Activated CD4-positive, alpha-beta T cell treated with anti-CD3 and anti-CD28 coated beads, Interleukin-2, Interleukin-6, amounts not matched to agents 100 ng/mL and 50 ng/mL, durations not matched to agents 16 hours and 8 hours (primary cell): ENCODE results near the gene TBC1D3B.
A peak's percentile ranks its signal among the peaks of the same experiment; 100 is the strongest.
"Not testable (repeated sequence)": the region's sequence is repeated elsewhere in the genome, so short reads cannot be mapped to it uniquely, and the experiment has no call there.

ENCODE experiments used
- DNase-seq: peaks from one replicate; pipeline ENCODE4 v3.0.0-alpha.2; 2020

Gene TBC1D3B

GRCh38 chr17:36198831-36199465 lies 22.5 kb upstream of the TBC1D3B start:
- DNase-seq: peak; percentile 70

- no peak for DNase-seq
These were observed 20.9 kb upstream of the TBC1D3B start for GRCh38 chr17:36197387-36197703.

DNA sequence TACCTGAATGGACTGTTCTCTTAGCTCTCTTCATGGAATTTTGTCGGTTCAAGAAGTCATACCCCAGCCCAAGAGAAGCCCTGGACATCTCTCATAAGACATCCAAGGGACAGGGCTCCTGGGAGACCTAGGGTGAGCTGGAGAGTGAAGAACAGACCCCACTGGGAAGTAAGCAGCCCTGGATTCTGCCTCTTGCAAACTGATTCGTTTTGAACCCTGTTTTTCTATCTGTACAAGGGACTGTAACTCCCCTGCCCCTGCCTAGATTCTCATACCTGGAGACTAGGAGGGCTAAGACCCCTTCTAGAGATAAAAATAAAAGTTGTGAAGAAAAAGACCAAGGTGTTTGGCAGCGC lies 19.7 kb upstream of the TBC1D3B start:
- no peak for DNase-seq

GRCh38 chr17:36195434-36196130 lies 19.1 kb upstream of the TBC1D3B start:
- no peak for DNase-seq

DNA sequence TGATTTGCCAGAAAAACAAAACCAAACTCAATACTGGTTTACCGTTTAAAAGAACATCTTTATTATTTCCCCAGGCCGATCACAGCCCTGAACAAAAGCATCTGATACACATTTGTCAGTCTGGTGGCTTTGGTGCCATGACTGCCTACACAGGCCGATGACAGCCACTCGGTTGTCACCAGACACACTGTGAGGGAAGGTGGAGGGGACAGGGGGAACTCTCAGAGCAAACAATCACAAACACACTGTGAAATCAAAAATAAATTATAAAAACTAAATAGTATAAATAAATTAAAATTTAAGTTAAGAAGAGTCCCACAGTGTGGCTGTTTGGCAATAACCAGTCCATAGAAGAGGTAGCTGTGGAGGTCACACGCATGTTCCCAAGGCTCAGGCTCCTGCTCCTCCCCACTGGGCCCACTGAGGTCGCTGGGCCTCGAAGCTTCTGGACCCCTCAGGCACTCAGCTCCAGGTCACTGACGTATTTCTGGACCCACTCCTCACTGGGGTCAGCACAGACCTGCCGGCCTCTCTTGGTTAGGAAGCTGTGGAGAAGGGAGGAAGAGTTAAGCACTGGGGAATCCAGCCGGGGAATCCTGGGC lies 18.5 kb upstream of the TBC1D3B start:
- not testable (repeated sequence) for DNase-seq

DNA sequence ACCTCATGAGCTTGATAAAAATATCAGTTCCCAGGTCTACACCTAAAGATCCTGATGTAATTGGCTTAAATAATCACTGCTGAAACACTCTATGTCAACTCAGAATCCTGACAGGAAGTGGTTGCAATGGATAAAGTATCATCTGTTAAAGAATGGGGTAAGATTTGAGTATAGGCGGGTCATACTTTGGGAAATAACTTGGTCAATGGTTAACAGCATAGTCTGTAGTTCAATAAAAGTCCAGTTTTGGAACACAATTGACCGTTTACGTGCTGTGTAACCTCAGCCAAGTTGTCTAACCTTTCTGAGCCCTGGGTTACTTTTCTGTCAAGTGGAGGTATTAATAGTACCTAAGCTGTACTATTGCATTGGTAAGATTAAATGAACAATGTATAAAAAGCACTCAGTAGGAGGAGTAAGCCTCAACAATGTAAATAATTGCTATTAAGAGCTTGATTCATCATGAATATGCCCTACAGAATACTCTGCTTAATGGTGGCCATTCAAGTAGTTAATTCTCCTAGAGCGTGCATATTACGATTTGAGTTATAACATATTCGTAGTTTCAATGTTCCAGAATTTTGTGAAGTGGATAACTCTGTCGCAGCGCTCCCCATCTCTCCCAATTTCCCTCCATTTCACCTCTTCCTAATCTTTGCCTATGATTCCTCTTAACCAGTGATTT lies 17.9 kb upstream of the TBC1D3B start:
- not testable (repeated sequence) for DNase-seq

- no peak for DNase-seq
These were observed 16.9 kb upstream of the TBC1D3B start for GRCh38 chr17:36193216-36193775.

DNA sequence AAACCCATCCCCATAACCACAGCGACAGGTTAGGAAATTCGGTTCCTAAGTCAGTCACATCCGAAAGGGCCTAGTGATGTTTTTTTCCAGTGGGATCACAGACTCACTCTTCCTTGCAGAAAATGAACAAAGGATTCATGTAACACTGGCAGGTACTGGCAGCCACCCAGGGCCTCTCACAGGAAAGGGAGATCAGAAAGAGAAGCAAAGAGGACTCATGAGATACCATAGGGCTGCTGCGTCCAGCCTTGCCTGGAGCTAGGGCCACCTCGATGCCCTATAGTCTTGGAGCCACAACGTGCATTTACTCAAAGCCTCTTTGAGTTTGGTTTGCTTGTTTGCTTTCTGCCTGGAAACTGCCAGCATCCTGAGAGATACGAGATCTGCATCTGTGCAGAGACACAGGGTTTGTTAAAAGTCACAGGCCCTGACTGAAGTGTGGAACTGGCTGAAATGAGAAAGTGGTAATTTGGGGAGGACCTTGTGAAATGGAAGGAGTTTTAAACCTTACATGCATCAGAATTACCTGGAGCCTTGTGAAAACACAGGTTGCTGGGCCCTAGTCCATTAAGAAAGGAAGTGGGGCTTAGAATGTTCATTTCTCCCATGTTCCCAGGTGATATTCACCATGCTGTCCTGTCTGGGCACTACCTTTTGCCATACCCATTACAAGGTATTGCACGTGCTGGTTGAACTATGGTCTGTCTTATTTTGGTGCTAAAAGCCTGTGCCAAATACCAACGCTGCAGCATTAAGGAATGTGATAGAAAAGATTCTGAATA lies 14.3 kb upstream of the TBC1D3B start:
- DNase-seq: not testable (repeated sequence)

- not testable (repeated sequence) for DNase-seq
These were observed 13.6 kb upstream of the TBC1D3B start for GRCh38 chr17:36189993-36190392.

GRCh38 chr17:36188891-36189306 lies 12.5 kb upstream of the TBC1D3B start:
- DNase-seq: peak; percentile 74

- DNase-seq: not testable (repeated sequence)
These were observed 11.7 kb upstream of the TBC1D3B start for GRCh38 chr17:36187943-36188665.

DNA sequence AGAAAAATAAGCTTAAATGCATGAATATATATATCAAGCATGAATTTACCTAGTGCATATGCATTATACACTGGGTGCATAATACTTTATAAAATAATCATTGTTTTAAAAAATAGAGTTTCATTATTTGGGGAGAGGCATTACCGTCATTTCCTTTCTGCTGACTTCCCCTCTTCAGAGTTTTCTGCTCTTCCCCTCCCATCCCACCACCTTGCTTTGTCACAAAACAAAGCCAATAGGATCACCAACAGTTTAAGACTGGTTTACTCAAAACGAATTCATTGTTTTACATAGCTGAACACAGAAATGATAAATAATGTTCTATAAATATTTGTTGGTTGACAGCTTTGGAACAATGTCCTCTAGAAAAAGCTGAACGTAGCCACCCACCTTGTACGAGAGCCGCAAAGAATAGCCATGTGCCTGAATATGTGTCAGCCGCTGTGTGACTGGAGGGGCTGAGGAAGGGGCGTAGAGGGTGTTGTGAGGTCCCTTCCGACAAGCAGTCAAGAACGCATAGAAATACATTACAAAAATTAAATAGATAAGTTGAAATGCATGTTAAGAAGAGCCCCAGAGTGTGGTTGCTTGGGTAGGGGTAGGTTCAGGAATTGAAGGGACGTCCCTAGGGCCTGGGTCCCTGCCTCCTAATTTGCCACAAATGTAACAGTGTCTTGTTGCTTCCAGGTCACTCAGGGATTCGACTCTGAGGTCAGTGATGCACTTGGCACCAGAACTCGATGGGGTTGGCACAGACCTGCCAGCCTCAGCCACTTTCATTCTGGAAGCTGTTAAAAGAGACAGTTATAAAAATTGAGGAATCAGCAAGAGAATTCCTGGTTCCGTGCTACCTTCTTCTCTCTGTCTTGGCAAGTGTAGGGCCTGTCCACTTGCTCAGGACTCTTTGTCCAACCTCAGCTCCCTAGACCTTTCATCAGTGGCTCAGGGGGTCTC lies 10.7 kb upstream of the TBC1D3B start:
- DNase-seq: not testable (repeated sequence)

- DNase-seq: no peak
These were observed 9.0 kb upstream of the TBC1D3B start for GRCh38 chr17:36185416-36185815.

GRCh38 chr17:36184023-36184765 lies 7.8 kb upstream of the TBC1D3B start:
- no peak for DNase-seq

DNA sequence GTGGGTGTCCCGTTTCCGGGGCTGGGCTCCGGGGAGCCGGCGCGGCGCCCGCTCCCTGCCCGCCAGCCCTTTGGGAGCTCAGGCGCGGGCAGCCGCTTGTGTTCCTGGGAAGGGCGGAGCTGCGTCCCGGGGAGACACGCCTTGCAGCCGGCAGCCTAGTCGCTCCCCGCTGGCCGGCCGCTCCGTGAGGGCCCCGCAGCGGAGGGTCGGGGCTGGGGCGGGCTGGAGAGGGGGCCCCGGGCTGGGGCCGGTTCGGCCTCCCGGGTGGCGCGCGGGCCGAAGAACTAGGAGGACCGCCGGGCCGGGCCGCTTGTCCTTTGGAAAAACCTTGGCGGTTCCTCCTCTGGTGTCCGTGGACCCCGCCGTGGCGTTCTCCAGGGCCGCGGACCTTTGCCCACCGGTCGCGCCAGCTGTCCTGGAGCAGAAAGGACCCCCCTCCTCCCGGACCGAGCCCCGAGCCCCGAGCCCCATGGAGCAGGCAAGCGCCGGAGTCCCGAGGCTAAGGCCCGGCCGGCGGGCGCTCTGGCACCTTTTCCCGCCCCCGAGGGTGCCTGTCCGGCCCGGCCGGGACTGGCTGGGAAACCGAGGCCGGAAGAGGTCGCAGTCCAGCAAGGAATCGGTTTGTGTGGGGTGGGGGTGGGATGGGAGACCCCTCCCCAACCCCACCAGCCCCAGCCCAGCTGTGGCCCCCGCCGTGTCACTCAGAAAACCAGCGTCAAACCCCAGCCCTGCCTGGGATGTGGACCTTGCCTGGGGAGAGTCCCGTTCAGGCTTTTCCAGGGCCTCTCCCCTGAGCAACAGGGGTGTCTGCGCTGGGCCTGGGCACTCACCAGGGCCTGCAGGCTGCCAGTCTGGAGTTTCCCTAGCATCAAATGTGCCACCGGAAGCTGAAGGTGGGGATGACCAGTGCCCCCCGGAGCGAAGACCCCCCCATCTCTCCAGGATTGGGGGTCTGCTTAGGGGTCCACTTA lies 6.8 kb upstream of the TBC1D3B start:
- no peak for DNase-seq

- no peak for DNase-seq
These were observed 6.0 kb upstream of the TBC1D3B start for GRCh38 chr17:36182176-36183000.

DNA sequence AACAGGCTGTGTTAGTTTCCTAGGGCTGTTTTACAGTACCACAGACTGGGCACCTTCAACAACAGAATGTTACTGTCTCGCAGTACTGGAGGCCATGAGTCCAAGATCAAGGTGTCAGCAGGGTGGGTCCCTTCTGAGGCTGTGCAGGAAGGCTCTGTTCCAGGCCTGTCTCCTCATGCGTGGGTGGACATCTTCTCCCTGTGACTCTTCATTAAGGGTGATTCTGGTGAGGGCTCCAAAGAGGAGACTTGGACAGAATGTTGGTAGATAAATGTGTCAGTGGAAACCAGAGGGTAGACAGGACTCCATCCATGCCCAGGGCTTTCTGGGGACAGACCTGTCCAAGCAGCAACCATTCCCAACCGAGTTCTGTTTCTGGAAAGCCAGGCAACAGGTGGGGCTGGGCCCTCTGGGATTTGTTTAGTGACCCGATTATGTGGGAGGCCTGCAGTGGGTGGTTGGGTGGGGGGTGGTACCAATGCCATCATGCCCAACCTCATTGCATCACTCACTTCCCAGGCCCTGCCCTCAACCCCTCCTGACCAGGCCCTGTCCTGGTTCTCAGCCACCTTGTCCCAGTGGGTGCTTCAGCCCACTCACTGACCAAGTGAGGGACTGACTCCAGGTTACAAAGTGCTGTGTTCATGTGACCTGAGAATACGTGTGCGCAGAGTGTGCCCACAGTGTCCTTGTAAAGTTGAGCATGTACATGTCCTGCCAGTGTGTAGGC lies 5.2 kb upstream of the TBC1D3B start:
- DNase-seq: not testable (repeated sequence)
